Measurements from ENCODE around the gene ZBTB18.

Gene ZBTB18

DNA sequence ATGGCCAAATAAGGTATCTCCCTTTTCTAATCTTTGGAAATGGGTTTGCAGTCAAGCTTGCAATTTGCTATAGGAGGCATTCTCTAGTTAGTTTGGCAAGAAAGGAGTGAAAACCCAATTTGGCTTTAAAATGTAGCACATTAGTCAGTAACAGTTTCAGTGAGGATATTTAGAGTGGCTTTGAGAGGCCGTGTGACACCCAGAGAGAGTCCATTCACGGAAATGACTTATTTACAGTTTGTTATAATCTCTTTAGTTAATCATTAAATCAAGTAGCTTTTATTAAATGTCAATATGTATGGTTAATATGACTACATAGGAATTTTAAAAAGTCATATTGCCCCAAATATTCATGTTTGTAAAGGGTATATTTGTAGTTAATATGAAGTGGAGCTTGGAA lies 9.6 kb downstream of the ZBTB18 start:
- H3K4me3 ChIP-seq (ENCODE audit: low read depth, low read length) = no peak overlapping the region

DNA sequence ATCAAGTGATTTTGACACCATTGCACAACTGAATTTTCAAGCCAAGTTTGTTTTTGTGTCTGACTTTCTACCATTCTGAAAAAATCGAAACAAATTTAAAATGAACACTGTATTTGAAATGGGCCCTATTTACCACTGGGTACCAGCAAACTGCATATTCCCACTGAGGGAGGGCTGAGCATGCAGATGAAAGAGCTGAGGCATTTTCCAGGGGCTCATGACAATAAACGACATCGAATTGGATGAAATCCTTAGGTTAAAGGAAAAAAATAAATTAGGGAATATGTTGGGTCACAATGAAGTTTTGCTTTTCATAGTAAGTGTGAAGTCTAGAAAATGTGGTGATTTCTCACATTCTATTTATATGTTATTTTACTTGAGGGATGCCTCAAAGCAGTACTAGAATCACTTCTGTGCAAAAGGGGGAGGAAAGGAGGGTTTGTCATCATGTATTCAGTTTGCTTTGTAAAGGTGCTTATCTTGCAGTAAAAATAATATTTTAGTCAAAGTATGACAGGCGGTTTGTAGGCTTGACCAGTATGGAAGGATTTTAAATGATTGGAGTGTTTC lies 11.2 kb downstream of the ZBTB18 start:
- H3K4me3 ChIP-seq (ENCODE audit: low read depth, low read length) = no peak overlapping the region

DNA sequence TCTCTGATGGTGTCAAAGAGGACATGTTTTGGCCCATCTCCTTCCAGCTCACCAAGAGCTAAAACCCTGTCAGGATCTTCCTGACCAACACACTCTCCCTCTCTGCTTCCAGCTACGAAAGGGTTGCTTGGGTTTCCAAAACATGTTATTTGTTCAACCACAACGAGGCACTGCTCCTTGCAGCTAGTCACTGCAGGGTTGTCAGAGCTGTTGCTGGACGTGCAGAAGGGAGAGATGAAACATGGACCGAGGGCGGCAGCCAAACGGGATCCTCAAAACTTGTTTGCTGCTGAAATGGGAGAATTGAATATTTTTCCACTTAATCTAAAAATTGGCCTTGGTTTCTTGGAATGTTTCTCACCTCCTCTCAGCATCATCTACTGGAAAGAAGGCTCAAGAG lies 12.4 kb downstream of the ZBTB18 start:
- no peak overlapping the region for H3K4me3 ChIP-seq (ENCODE audit: low read depth, low read length)

DNA sequence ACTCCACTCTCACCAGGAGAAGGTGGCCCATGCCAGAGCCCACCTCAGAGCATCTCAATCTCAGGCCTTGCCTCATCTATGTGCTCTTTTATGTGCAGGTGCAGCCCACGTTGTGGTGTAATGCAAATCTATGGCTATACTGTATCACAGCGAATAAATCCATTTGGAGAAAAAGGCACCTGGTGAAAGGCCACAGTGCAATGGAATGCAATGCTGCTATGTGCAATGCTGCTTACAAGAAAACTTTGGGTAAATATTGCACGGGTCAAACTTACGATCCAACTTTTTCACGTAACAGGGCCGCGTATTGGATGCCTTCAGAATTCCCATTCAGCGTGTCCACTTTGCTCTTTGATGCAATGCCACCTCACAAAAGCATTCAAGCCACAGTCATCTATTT lies 13.5 kb downstream of the ZBTB18 start:
- no peak overlapping the region for H3K4me3 ChIP-seq (ENCODE audit: low read depth, low read length)

DNA sequence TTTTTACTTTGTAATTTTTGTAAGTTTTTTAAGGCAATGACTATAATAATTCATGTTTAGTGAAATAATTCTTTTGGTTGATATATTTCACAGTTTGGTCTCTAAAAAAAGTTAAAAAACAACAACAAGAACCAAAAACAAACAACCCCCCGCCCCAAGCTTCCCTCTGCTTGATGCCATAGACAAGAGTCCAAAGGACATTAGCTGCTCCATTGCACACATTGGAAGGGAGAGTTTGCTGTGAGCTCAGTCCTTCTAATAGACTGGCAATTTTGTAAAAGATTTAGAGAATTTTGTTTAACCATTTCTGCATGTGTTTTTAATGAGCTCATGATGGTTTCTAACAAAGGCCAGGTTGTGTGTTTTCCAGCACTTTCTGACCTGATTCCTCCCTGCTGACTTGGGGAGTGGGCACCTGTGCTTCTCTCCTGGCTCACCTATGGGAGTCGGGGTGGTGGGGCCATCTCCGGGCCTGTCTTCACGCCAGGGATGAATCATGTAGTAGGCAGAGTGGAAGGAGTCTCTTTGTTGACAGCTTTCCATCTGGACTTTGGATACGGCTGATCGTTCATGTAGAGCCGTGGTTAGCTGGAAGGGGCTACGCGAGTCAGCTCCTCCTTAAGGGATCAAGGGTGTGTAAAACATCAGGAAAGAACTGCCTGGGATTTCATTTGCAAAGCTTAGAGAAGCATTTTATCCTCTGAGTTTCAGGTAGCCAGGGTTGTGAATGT lies 14.1 kb downstream of the ZBTB18 start:
- no peak overlapping the region for H3K4me3 ChIP-seq (ENCODE audit: low read depth, low read length)

DNA sequence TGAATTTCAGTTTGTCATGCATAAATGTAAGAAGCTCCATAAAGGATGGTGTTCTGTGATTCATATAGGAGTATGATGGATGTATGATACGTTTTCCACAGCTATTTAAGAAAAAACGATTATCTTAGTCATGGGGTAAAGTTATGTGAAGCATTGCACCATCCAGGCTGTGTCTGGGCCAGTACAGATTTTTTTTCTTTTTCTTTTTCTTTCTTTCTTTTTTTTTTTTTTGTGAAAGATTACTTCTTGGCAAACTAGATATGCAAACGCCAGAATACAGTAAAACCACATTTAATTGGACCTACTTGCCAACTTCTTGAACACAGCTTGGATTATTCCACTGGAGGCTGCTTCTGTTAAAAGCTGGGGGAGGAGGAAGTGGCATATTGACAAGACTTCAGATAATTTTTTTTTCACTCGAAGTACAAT lies 14.9 kb downstream of the ZBTB18 start:
- H3K4me3 ChIP-seq (ENCODE audit: low read depth, low read length) = no peak overlapping the region

DNA sequence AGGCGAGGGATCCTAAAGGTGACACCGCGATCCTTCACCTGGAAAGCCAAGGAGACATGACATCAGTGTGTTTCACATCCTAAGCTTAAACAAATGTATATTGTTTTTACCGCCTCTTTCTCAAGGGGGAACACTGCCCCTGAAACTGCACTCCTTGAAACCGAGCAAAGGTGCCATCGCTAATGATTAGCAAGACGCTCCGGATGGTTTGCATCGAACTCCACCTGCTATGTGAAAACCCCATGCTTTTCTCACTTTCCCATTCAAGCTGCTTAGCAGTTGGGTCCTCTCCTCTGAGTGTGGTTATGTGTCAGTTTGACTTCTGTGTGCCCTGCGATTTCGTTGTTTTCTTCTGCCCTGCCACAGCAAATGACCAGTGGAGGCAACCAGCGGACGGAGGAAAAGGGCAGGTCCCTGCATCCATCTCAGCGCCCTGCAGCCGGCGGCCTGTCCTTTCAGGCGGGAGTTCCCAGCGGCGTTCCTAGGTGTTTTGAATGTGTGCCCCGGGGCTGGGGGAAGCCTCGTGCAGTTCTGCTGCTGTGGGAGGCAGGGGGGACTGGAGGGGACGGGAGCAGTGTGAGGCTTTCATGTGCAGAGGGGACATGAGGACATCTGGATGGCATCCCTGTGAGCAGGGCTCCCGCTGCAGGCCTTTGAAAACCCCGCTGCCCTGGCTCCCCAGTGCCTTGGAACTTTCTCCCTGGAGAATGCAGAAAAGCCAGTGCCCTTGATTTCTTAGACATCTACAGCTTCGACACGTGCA lies 16.1 kb downstream of the ZBTB18 start:
- no peak overlapping the region for H3K4me3 ChIP-seq (ENCODE audit: low read depth, low read length)

DNA sequence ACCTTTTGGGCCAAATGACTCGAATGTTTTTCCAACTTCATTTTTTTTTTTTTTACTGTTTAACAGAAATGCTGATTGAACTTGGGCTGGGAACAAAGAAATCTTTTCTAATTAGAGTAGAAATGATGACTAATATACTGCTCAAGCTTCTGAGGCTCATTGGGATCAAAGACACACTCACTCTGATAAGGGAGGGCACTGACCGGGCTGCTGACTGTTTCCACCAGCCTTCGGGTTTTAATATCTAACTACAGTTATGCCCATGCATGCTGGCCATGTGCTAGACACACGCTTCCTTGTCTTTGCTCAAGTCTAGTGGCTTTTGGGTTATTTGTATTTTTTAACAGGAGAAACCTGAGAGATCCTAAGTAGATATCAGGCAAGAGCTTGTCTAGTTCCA lies 16.8 kb downstream of the ZBTB18 start:
- H3K4me3 ChIP-seq (ENCODE audit: low read depth, low read length) = no peak overlapping the region

DNA sequence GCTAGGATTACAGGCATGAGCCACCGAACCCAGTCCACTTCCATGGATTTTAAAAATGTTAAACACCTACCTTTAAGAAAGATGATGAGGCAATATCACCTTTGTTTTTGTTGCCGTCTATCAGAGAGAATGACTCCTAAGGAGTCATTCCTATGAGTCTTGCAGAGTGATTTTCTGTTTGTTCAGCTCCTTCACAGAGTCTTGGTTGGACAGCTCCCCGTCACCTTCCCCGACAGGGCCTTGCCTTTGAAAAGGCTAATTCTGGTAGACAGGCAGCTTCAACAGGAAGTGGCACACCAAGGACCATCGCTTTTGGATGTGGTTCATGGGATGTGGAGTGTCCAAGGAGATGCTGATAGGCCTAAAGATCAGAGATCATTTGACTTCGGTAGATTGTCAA lies 17.5 kb downstream of the ZBTB18 start:
- H3K4me3 ChIP-seq (ENCODE audit: low read depth, low read length) = no peak overlapping the region

DNA sequence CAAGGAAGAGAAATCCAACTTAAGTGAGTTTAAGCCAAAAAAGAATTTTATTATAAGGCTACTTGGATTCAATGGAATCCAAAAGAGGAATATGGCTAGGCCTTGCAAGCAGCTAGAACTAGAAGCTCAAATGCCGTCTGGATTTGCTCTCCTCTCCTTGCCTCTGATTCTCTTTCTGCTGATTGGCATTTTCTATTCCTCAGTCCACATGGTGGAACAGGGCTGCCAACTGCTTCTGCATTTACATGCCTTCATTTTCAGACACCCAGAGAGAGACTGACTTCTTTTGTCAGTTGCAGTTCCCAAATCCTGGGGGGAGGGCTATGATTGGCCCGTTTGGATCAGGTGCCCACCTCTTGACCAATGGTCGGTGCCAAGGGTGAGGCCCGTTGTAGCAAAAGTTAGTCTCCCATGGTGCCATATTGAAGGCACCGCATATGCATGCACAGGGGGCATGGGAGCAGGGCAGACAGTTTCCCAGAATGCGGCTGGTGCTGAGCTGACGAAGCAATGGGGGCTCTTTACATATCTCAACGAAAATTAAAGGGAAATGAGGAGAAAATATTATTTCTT lies 18.3 kb downstream of the ZBTB18 start:
- H3K4me3 ChIP-seq (ENCODE audit: low read depth, low read length) = no peak overlapping the region

DNA sequence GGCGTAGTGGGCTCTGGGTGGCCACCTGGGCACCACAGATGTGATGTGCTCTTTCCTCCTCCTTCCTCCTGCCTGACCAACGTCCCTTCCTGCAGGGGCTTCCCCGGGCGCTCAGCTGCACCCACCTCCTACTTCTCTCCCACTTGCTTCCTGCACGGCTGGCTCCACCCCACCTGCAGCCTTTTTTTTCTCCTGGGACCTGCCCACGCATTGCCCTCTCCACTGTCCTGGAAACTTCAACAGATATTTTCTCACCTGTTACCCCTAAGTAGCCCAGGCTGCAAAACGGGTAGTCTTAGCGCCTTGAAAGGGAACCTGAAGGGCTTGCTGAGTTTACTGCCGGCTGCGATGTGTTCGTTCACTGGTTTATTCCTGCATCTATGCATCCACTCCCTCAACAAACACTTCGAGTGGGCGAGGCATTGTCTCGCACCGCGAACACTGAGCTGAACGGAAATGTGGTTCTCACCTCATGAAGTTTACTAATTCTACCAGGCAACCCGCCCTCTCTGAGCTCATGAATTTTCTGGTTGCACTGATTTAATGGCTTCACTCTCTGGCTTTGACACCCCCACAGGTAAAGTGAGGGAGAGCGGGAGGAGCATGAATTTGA lies 23.6 kb downstream of the ZBTB18 start:
- no peak overlapping the region for H3K4me3 ChIP-seq (ENCODE audit: low read depth, low read length)

DNA sequence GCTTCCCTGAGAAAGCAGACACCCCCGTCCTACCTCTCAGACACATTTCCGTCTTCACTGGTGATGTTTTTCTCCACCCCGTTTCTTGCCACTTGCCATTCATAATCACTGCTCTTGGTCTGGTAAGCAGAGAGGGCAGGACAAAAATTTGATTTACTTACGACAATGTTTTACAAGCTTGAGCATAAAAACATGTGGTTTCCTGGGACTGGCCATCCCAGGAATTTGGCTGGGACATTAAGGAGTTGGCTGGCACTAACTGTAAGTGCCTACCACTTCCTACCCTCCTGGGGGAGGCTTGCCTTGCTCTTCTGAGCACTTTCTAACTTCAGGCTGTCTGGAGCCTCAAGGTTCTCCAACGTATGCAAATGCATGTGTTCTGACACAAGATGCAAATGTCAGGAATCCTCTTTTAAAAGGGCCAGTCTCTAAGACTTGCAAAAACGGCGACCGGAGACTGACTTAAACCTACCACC lies 24.2 kb downstream of the ZBTB18 start:
- no peak overlapping the region for H3K4me3 ChIP-seq (ENCODE audit: low read depth, low read length)

DNA sequence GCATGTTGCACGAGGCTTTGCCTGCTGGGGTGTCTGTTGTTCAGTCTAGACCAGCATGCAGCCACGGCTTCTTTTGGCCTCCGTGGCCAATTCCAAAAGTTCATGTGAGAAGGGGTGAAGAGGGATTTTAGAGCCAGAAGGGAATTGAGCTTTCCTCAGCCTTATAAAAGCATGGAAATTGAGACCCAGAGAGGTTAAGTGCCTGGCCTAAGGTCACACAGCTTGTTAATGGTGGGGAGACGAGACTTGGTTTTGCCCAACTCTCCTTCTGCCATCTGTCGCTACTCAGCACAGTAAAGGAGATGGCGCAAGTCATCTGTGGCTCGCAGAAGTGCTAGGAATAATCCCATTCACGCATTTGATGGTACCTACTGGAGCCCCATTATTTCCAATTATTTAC lies 25.7 kb downstream of the ZBTB18 start:
- no peak overlapping the region for H3K4me3 ChIP-seq (ENCODE audit: low read depth, low read length)

DNA sequence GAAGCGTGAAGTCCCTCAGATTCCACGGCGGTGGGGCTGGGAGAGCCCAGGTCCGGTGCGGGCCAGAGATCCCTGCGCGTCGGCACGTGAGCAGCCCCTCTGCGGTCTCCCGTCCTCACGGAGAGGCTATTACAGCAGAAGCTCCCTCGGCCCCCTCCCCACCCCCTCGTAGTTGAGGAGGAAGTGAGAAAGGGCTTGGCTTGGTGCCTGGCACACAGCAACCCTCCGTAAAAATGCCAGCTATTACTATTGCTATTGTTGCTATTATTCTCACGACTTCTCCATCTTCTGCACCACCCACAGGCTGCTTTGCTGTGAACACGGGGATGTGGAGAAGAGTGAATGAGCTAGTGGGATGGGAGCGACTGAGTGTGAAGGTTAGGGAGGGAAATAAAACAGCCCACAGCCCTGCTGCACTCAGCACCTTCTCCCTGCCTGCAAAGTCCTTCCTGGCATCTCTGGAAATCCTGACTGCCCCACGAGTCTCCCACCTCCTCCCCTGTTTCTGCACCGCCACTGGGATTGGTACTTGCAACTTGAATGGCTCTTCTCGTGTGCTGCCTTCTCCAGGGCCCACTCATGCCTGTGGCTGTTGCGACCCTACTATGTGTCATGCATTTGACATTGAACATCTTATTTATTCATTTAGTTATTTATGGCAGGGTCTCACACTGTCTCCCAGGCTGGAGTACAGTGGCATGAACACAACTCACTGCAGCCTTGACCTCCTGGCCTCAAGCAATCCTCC lies 26.6 kb downstream of the ZBTB18 start:
- no peak overlapping the region for H3K4me3 ChIP-seq (ENCODE audit: low read depth, low read length)

DNA sequence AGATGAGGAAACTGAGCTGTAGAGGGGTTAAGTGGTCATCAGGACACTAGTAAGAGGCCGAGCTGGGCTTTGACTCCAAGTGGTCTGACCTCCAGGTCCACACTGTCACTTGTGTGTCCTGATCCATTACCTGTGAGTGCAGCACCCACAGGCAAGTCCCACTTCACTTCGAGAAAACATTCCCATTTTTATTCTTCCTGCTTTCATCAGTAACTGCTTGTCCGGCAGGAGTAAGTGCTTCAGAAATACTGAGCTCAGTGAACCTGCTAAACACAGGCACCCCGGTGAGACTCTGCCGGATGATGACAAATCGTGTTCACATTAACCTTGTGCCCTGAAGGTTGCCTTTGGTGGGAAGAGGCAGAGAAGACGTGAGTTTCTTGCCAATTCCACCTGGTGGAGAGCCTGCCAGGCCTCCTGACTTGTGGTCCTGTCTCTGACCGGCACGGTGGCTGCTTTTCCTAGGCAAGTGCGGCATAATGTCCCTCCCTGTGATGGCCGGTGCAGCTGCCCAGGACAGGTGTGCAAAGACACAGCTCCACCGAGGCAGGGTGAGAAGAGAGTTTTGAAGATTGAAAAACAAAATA lies 29.4 kb downstream of the ZBTB18 start:
- no peak overlapping the region for H3K4me3 ChIP-seq (ENCODE audit: low read depth, low read length)

DNA sequence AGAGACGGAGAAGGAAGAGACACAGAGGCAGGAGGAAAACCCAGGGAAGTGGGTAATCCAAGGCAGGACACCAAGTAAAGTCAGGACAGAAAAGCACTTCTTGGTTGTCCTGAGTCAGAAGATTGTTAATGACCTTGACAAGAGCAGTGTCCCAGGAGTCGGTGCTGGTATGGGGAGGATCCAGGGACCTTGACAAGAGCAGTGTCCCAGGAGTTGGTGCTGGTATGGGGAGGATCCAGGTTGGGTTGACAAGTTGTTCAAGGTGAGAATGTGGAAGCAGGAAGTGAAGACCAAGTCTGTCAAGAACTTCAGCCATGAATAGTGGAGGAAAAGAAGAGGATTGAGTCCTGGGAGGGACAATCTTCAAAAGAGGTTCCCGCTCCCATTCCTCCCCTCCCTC lies 31.9 kb downstream of the ZBTB18 start:
- H3K4me3 ChIP-seq (ENCODE audit: low read depth, low read length) = no peak overlapping the region

DNA sequence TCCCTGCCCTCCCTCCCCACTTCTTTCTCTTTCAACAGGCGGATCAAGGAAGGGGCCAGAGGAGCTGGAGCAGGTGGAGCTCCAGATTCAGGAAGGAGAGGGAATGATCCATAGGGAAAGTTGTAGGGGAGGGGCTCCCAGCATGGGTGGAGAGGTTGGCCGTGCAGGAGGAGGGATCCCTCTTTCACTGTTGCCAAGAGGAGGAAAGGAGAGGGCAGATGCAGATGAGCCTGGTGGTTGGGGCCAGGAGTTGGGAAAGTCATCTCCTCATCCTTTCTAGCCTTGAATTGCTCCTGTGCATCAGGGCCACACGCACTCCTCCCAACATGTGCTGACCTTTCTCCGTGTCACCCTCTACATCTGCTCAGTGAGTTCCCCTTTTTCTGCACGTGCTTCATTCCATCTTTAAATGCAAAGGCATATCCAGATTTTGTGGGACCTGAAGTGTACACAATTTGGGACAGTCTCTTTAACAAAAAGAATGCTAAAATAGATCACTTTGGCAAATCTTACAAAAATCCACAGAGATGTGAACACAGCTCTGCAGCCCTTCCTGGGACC lies 32.4 kb downstream of the ZBTB18 start:
- H3K4me3 ChIP-seq (ENCODE audit: low read depth, low read length) = no peak overlapping the region

DNA sequence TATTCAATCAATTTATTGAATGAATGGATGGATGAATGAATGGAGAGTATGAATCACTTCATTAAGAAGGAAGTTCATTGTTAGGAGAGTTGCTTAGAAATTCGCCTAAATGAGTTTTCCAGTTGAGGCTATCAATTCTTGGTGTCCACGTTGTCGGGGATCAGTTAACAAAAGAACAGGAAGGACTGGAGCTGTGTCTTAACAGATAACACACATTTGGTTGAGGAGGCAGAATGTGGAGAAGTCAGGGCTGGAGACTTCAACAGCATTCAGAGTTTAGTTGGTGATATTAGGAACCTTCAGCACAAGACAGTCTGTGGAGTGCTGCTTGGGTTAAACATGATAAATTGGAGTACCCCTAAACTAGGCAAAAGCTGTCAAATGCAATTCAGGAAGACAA lies 33.7 kb downstream of the ZBTB18 start:
- no peak overlapping the region for H3K4me3 ChIP-seq (ENCODE audit: low read depth, low read length)

DNA sequence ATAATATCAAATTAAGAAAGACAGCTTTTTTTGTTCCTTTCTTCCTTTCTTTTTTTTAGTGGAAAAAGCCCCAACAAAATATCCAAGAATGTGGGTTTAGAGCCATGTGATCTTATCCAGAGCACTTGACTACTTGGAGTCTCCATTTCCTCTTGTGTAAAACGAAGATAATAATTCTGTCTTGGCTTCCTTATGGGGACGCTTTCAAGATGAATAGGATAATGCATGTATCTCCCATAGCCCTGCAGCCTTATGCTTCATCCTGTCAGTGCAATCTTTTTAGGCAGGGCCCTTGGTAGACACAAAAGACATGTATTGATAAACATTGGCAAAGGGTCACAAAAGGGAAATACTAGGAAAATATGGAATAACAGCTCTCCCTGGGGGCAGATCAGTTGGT lies 34.8 kb downstream of the ZBTB18 start:
- no peak overlapping the region for H3K4me3 ChIP-seq (ENCODE audit: low read depth, low read length)

DNA sequence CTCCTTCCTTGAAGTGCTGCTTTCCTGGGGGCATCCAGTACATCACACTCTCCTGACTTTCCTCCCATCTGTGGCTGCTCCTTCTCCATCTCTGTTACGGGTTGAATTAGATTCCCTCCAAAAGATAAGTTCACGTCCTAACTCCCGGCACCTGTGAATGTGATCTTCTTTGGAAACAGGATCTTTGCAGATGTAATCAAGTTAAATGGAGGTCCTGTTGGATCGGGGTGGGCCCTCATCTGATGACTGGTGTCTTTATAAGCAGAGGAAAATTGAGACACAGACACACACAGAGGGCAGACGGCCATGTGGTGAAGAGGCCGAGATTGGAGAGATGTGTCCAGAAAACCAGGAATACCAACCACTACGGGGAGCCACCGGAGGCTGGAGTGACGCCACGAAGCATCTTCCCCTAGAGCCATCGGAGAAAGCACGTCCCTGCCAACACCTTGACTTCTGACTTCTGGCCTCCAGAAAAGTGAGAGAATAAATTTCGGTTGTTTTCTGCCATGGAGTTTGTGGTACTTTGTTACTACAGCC lies 36.0 kb downstream of the ZBTB18 start:
- H3K4me3 ChIP-seq (ENCODE audit: low read depth, low read length) = no peak overlapping the region

All from iPS-11a (cell line).